Thymus (tissue), 11 donors: ENCODE results near the gene NATD1. TPM values are rescaled to one million over a fixed set of nuclear protein-coding genes. Genes with fewer than 3 reads are reported as not detected.

Experiments
- DNase-seq, 9 donors: peaks; one replicate each; pipeline ENCODE4 v3.0.0-alpha.2; 2013; ENCODE audit warnings: low spot score in 9 of 9, low read depth in 6 of 9, missing footprints in 1 of 9
- H3K27ac ChIP-seq, 2 donors: one replicate each; pipeline ENCODE4 v1.5.1; 2013; ENCODE audit warnings: control low read depth in 1 of 2, low read depth in 1 of 2, low read length in 1 of 2, mild to moderate bottlenecking in 1 of 2, moderate library complexity in 1 of 2
- H3K27me3 ChIP-seq, 2 donors: one replicate each; pipeline ENCODE4 v1.5.1; 2013; ENCODE audit warnings: low read length in 1 of 2; ENCODE audit not compliant: control insufficient read depth in 2 of 2, insufficient read depth in 1 of 2
- H3K36me3 ChIP-seq, 2 donors: one replicate each; pipeline ENCODE4 v1.5.1; 2013; ENCODE audit warnings: low read length in 1 of 2, mild to moderate bottlenecking in 1 of 2, moderate library complexity in 1 of 2; ENCODE audit not compliant: control insufficient read depth in 2 of 2, insufficient read depth in 2 of 2
- H3K4me1 ChIP-seq, 2 donors: one replicate each; pipeline ENCODE4 v1.5.1; 2013; ENCODE audit warnings: low read length in 2 of 2; ENCODE audit not compliant: control insufficient read depth in 2 of 2, insufficient read depth in 2 of 2
- H3K4me3 ChIP-seq, 2 donors: one replicate each; pipeline ENCODE4 v1.5.1; 2013; ENCODE audit warnings: low read length in 2 of 2, control low read depth in 1 of 2, mild to moderate bottlenecking in 1 of 2
- H3K9me3 ChIP-seq, 2 donors: one replicate each; pipeline ENCODE4 v1.5.1; 2013; ENCODE audit warnings: low read length in 1 of 2, mild to moderate bottlenecking in 1 of 2; ENCODE audit not compliant: control insufficient read depth in 2 of 2, insufficient read depth in 1 of 2
- WGBS: extraction: QIAGEN DNeasy Blood & Tissue Kit; methylation state at CpG from one replicate; pipeline ENCODE4 v1.1.7; 2013; 5-methylcytosine and 5-hydroxymethylcytosine counted together
- polyA plus RNA-seq: library from polyadenylated mRNA; stranded (reverse); fragments of 200-250 nt; gene quantifications from one replicate; pipeline ENCODE4 v1.2.3, GENCODE V29; 2013
- total RNA-seq: library from RNA; stranded (reverse); fragments of 120-200 nt; gene quantifications from one replicate; pipeline ENCODE4 v1.2.4, GENCODE V29; 2013
- donor health status: healthy.

NATD1 gene
- total and polyA plus RNA-seq, 2 donors: 2.7 to 4.8 TPM

- peaks cover 6 to 73% of the 10 kb centered on the region in 2 donors for H3K9me3 ChIP-seq
- 74% methylated on average over 10 of the region's 10 CpGs for WGBS
- H3K27ac ChIP-seq: no peak overlapping the region
- no peaks in the 10 kb centered on the region for H3K27me3 ChIP-seq
- H3K4me1 ChIP-seq: no peaks in the 10 kb centered on the region
- H3K36me3 ChIP-seq: peaks cover 25 to 47% of the 10 kb centered on the region in 2 donors
- H3K4me3 ChIP-seq: no peak overlapping the region
- no peak for DNase-seq
These were observed 44.4 kb upstream of the NATD1 start for GRCh38 chr17:21297597-21297996.

DNA sequence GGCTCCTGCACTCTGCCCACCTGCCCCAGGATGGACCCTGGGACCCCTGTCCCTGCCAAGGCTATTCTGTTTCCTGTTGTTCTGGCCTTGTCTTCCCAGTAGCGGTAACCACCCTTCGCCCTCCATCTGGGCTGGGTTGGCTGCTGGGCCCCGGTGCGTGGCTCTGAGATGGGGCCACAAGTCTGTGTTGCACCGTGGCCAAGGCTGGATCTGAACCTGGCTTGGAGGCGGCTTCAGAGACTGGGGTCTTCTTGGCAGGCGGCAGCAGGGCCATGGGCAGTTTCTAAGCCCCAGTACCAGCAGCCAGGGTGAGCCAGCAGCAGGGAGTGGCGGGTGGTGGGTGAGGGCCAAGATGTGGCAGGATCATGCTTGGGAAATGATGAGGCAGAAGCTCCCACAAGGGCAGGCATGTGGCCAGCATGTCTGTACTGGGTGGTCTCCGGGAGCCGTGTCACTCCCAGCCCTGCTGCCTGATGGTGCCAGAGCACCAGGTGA, 43.9 kb upstream of the NATD1 start:
- no peaks in the 10 kb centered on the region for H3K4me1 ChIP-seq
- no peaks in the 10 kb centered on the region for H3K27me3 ChIP-seq
- peaks cover 4 to 76% of the 10 kb centered on the region in 2 donors for H3K9me3 ChIP-seq
- H3K4me3 ChIP-seq: no peak overlapping the region
- no peak overlapping the region for H3K27ac ChIP-seq
- peaks cover 23 to 42% of the 10 kb centered on the region in 2 donors for H3K36me3 ChIP-seq
- 83% methylated on average over 10 of the region's 10 CpGs for WGBS
- DNase-seq: no peak

- peaks cover 7 to 73% of the 10 kb centered on the region in 2 donors for H3K9me3 ChIP-seq
- H3K27ac ChIP-seq: no peak overlapping the region
- no peak overlapping the region for H3K4me3 ChIP-seq
- WGBS: 79% methylated on average over 22 of the region's 22 CpGs
- H3K36me3 ChIP-seq: peaks cover 23 to 43% of the 10 kb centered on the region in 2 donors
- no peaks in the 10 kb centered on the region for H3K27me3 ChIP-seq
- H3K4me1 ChIP-seq: no peaks in the 10 kb centered on the region
- DNase-seq: no peak
These were observed 43.2 kb upstream of the NATD1 start for GRCh38 chr17:21296097-21297025.

GRCh38 chr17:21295036-21295952, 42.1 kb upstream of the NATD1 start:
- Histone ChIP-seq H3K27me3 (no peaks in the 10 kb centered on the region), H3K4me3 (no peak overlapping the region), H3K9me3 (peaks cover 8 to 64% of the 10 kb centered on the region in 2 donors), H3K27ac (no peak overlapping the region), H3K36me3 (peaks cover 14 to 34% of the 10 kb centered on the region in 2 donors), H3K4me1 (no peaks in the 10 kb centered on the region)
- DNase-seq: no peak
- WGBS: 78% methylated on average over 19 of the region's 19 CpGs

GRCh38 chr17:21294321-21295035, 41.3 kb upstream of the NATD1 start:
- Histone ChIP-seq H3K27ac (no peak overlapping the region), H3K9me3 (peaks cover 8 to 62% of the 10 kb centered on the region in 2 donors), H3K4me3 (no peak overlapping the region), H3K4me1 (no peaks in the 10 kb centered on the region), H3K36me3 (peaks cover 9 to 28% of the 10 kb centered on the region in 2 donors), H3K27me3 (no peaks in the 10 kb centered on the region)
- DNase-seq: no peak
- 73% methylated on average over 12 of the region's 12 CpGs for WGBS

- Histone ChIP-seq H3K4me3 (no peak overlapping the region), H3K27me3 (no peaks in the 10 kb centered on the region), H3K4me1 (peaks cover under 1 to 3% of the 10 kb centered on the region in 2 donors), H3K9me3 (peaks cover 6 to 60% of the 10 kb centered on the region in 2 donors), H3K36me3 (peaks cover 5 to 22% of the 10 kb centered on the region in 2 donors), H3K27ac (no peak overlapping the region)
- DNase-seq: no peak
- 66% methylated on average over 10 of the region's 10 CpGs for WGBS
These were observed 40.6 kb upstream of the NATD1 start for GRCh38 chr17:21293831-21294210.

DNA sequence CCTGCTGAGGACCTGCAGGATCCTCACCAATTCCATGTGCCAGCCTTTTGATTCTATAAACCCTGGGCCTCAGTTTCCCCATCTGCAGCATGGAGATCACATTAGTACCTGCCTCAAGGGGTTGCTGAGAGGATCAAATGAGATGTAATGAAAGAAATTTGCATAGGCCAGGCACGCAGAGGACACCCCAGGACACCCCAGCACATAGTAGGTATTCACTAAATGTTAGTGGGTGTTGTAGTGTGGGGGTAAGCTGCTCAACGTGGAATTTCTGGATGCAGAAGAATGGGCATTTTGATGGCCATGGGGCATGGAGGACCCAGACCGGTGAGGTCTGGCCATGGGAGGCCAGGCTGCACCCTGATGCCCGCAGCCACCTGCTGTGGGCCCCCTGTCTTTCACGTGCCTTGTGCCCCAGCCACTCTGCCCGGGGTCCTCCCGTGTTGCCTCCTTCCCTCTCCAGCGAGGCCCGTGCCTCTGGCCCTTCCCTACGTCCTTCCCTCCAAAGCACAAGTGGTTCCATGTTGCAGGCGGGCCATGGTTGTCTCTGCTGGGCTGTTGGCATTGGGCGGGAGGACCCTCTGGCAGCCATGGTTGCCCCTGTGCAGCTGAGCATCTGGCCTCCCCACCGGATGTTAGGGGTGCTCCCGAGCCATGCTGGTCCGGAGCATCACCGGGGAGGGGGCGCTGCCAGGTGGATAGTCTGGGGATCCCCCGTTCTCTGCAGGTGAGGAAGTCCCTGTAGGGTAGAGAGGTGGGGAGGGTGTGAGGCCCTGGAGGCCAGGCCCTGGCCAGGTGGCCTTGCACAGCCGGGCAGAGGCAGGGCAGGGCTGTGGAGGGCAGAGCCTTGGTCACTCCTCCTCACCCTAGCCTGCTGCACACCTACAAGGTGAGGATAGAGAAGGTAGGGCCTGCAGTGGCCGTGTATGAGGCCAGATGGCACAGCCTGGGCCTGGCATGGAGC, 39.9 kb upstream of the NATD1 start:
- peaks cover 0 to 16% of the 10 kb centered on the region in 2 donors for H3K36me3 ChIP-seq
- DNase-seq: no peak
- H3K27me3 ChIP-seq: no peaks in the 10 kb centered on the region
- H3K9me3 ChIP-seq: peaks cover 3 to 54% of the 10 kb centered on the region in 2 donors
- H3K4me1 ChIP-seq: peaks cover 7 to 9% of the 10 kb centered on the region in 2 donors
- WGBS: 84% methylated on average over 20 of the region's 20 CpGs
- H3K4me3 ChIP-seq: no peak overlapping the region
- no peak overlapping the region for H3K27ac ChIP-seq

DNA sequence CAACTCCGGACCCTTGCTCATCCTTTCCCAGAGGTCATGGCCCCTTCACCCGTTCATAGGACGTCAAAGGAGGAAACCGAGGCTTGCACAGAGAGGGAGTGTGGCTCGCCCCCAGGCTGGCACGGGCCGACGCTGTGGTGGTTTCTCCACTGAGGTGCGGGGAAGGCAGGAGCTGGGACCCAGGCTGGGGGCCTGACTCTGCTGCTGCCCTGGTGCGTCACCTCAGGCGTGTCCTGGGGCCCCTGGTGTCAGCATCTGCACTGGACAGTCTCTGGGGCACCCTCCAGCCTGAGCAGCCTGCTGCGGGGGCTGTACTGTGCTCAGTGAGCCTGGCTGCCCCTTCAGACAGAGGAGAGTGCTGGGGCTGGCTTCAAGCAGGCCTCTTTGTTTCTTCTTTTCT, 38.7 kb upstream of the NATD1 start:
- H3K27me3 ChIP-seq: no peaks in the 10 kb centered on the region
- no peak overlapping the region for H3K27ac ChIP-seq
- peaks cover 19 to 22% of the 10 kb centered on the region in 2 donors for H3K4me1 ChIP-seq
- DNase-seq: no peak
- WGBS: 69% methylated on average over 12 of the region's 12 CpGs
- H3K36me3 ChIP-seq: peaks cover 0 to 13% of the 10 kb centered on the region in 2 donors
- H3K9me3 ChIP-seq: peaks cover 3 to 42% of the 10 kb centered on the region in 2 donors
- no peak overlapping the region for H3K4me3 ChIP-seq
